Urinary bladder (tissue), 4 donors: ENCODE results near the gene MESP2. TPM values are rescaled to one million over a fixed set of nuclear protein-coding genes. Genes with fewer than 3 reads are reported as not detected.

Source experiments
- DNase-seq: peaks from one replicate; pipeline ENCODE4 v3.0.0-alpha.2; 2015; ENCODE audit errors: extremely low spot score
- H3K27ac ChIP-seq: one replicate; pipeline ENCODE4 v1.5.1; 2013; ENCODE audit warnings: low read depth, mild to moderate bottlenecking, moderate library complexity
- H3K36me3 ChIP-seq: one replicate; pipeline ENCODE4 v1.6.1; 2013; ENCODE audit warnings: mild to moderate bottlenecking, moderate library complexity; ENCODE audit not compliant: insufficient read depth
- H3K4me1 ChIP-seq: one replicate; pipeline ENCODE4 v1.6.1; 2013; ENCODE audit warnings: mild to moderate bottlenecking, moderate library complexity; ENCODE audit not compliant: insufficient read depth
- H3K4me3 ChIP-seq: one replicate; pipeline ENCODE4 v1.5.1; 2013; ENCODE audit warnings: low read depth, low read length
- WGBS: extraction: QIAGEN DNeasy Blood & Tissue Kit; methylation state at CpG from one replicate; pipeline ENCODE4 v1.1.7; 2013; 5-methylcytosine and 5-hydroxymethylcytosine counted together
- polyA plus RNA-seq: library from polyadenylated mRNA; stranded (reverse); fragments of 200-250 nt; gene quantifications from one replicate; pipeline ENCODE4 v1.2.3, GENCODE V29; 2013
- total RNA-seq: library from RNA; depleted of rRNA; stranded (reverse); fragments of >200 nt; gene quantifications from one replicate; pipeline ENCODE4 v1.2.3, GENCODE V29; 2014
- donor health status: healthy with polysubstance abuse.
- donor health status: healthy.

MESP2 gene
- total and polyA plus RNA-seq, 2 donors: 0.10 TPM; not detected in 1

GRCh38 chr15:89805241-89806209 lies 29.4 kb downstream of the MESP2 start:
- Histone ChIP-seq H3K36me3 (no peaks in the 10 kb centered on the region), H3K27ac (no peak overlapping the region), H3K4me3 (no peak overlapping the region), H3K4me1 (no peaks in the 10 kb centered on the region)
- WGBS: 89% methylated on average over 29 of the region's 29 CpGs
- DNase-seq: no peak

DNA sequence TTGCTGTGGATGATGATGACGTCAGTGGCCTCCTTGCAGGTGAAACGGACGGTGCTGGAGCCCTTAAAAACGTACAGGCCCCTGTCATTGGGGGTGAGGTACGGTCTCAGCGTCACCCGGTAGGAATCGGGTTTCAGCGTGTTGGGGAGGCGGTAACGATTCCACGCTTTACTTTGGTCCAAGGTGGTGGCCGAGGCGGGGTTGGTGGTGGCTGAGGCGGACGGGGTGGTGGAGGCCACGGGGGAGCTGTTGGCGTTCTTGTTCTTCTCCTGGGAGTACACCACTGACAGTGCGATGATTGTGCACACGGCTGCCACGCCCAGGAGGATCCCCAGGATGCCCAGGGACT lies 30.1 kb downstream of the MESP2 start:
- Histone ChIP-seq H3K4me3 (no peak overlapping the region), H3K27ac (no peak overlapping the region), H3K4me1 (no peaks in the 10 kb centered on the region), H3K36me3 (no peaks in the 10 kb centered on the region)
- 83% methylated on average over 21 of the region's 21 CpGs for WGBS
- DNase-seq: no peak

DNA sequence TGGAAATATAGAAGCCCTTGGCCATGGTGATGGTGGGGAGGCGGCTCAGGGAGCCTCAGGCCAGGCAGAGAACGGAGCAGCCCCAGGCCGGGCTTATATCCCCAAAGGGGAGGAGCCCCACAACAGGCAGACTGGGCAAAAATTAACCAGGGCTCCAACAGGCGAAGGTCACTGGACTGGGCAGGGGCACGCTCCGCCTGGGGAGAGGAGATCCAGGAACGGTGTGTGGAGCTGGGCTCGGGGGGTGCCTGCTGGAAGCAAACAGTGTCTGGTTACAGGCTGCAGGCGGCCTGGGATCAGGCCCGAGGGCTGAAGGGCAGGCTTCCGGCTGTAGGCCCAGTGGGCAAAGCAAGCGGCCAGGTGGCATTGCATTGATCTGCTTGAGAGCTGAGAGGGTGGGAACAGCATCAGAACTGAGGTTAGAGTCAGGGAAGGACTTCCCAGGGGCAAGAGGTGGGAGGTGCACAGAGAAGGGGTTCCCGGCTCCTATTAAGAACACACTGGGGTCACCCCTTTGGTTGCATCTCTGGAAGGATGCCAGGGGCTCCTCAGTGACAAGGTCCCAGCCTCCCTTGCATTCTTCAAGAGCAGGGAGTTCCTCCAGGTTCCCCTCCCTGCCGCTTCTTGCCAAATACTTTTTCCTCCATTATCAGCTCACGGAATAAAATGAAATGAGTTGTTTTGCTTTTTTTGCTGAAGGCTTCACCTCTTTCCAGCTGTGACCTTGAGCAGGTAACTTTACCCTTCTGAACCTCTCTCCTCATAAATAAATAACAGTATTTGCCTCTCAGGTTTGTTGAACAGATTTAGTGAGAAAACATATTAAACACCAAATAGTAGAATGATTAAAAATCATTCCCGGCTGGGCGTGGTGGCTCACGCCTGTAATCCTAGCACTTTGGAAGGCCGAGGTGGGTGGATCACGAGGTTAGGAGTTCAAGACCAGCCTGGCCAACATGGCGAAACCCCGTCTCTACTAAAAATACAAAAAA lies 30.7 kb downstream of the MESP2 start:
- Histone ChIP-seq H3K36me3 (no peaks in the 10 kb centered on the region), H3K27ac (no peak overlapping the region), H3K4me1 (no peaks in the 10 kb centered on the region), H3K4me3 (no peak overlapping the region)
- 79% methylated on average over 22 of the region's 22 CpGs for WGBS
- DNase-seq: no peak

DNA sequence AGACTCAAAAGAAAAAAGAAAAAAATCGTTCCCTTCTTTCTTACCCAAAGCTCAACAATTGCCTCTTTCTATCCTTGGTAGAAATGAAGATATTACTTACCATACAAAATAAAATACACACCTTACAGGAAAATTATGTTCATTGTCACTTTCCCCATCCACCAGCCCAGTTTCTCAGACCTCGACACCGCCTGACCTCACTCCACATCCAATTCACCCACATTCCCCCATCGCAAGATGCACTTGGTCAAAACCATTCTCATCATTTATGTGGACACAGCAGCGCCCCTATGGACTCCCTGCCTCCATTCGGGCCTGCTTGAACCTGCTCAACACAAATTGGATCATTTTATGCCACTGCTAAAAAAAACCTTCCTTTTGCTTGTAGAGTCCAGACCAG lies 31.6 kb downstream of the MESP2 start:
- no peak for DNase-seq
- Histone ChIP-seq H3K36me3 (no peaks in the 10 kb centered on the region), H3K4me1 (no peaks in the 10 kb centered on the region), H3K4me3 (no peak overlapping the region), H3K27ac (no peak overlapping the region)
- WGBS: 92% methylated on average over 6 of the region's 6 CpGs

DNA sequence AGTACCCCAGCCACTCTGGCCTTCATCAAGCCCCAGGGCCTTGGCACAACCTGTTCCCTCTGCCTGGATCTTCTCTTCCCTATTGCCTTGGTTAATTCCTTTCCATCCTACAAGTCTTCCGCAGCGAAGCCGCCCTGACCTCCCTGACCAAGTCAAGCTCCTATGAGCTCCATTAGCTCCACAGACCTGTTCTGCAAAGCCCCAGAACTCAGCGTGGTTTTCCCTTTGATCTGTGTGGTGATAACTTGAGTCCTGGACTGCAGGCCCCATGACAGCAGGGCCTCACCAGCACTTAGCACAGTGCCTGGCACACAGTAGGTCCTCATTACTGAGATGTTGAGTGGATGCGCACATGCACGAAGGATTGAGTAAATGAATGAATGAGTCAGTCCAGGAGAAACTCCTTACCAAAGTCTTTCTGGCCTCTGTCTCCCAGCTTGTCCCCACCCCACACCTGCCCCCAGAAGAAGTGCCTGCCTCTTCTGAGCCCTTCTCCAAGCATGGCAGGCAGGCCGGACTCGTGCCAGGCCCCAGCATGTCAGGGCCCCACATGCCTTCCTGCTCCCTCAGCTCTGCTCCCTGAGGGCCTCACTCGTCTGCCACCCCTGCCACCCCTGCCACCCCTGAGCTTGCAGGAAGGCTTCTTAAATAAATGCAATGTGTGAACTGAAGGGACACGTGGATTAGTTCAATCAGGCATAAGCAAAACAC lies 32.2 kb downstream of the MESP2 start:
- WGBS: 82% methylated on average over 10 of the region's 10 CpGs
- H3K27ac ChIP-seq: no peak overlapping the region
- no peak overlapping the region for H3K4me3 ChIP-seq
- no peak for DNase-seq
- no peaks in the 10 kb centered on the region for H3K36me3 ChIP-seq
- H3K4me1 ChIP-seq: no peaks in the 10 kb centered on the region

GRCh38 chr15:89809093-89809786 lies 33.1 kb downstream of the MESP2 start:
- Histone ChIP-seq H3K27ac (no peak overlapping the region), H3K4me1 (no peaks in the 10 kb centered on the region), H3K4me3 (no peak overlapping the region), H3K36me3 (no peaks in the 10 kb centered on the region)
- no peak for DNase-seq
- 71% methylated on average over 8 of the region's 8 CpGs for WGBS

DNA sequence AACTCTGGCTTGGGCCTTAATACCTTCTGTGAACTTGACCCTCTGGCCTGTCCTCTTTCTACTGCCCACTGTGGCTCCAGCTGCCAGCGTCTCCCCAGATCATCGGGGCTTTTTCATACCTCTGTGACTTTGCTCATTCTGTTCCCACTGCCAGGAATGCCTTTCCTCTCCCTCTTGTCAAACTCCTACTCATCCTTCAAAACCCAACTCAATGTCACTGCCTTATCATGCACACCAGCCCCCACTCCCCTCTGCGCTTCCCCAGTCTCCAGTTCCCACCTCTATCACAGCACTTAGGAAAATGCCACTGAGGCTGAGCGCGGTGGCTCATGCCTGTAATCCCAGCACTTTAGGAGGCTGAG lies 33.6 kb downstream of the MESP2 start:
- no peak for DNase-seq
- 98% methylated on average over 5 of the region's 5 CpGs for whole genome bisulfite sequencing
- no peak overlapping the region for H3K27ac ChIP-seq

GRCh38 chr15:89810837-89811236 lies 34.7 kb downstream of the MESP2 start:
- Histone ChIP-seq H3K4me3 (no peak overlapping the region), H3K27ac (no peak overlapping the region)

More for the DNA sequence above, 33.6 kb downstream of the MESP2 start:
- Histone ChIP-seq H3K4me1 (no peaks in the 10 kb centered on the region), H3K36me3 (no peaks in the 10 kb centered on the region), H3K4me3 (no peak overlapping the region)

DNA sequence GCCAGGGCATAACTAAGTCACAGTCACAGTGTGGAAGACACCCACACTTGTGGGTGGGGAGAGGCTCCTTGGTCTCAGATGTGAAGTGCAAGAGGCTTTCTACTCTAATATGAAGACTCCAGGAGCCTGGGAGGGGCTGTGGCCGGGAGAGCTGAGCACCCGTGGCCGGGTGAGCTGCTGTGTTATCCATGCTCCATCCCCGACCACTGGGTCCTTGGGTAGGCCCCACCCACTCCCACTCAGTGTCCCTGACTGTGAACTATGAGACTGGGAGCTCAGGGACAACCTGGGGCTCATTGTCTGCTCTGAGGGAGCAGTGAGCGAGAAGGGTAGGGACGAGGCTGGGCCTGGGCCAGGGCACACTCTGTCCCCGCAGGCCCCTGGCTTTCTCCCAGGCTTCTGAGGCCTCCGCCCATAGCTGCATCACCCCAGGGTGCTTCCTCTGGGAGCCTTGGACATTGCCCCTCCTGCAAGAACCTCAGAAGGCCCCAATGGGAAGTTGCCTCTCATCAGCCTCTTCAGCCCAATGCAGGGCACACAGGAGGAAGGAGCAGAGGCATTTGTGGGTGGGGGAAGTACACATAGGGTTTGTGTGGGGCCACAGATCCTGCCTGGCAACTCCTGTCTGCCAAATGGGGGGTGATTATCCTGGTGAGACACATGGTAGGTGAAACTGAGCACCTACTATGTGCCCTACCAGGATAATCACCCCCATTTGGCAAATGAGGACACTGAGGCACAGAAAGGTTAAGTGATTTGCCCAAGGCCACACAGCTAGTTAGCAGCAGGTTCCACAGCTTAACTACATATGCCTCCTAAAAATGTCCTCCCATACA lies 36.1 kb downstream of the MESP2 start:
- Histone ChIP-seq H3K36me3 (no peaks in the 10 kb centered on the region), H3K4me3 (no peak overlapping the region), H3K27ac (no peak overlapping the region), H3K4me1 (no peaks in the 10 kb centered on the region)
- WGBS: 64% methylated on average over 8 of the region's 8 CpGs
- DNase-seq: no peak

More at GRCh38 chr15:89810837-89811236, 34.7 kb downstream of the MESP2 start:
- no peak for DNase-seq
- 93% methylated on average over 7 of the region's 7 CpGs for WGBS
- H3K4me1 ChIP-seq: no peaks in the 10 kb centered on the region
- no peaks in the 10 kb centered on the region for H3K36me3 ChIP-seq

DNA sequence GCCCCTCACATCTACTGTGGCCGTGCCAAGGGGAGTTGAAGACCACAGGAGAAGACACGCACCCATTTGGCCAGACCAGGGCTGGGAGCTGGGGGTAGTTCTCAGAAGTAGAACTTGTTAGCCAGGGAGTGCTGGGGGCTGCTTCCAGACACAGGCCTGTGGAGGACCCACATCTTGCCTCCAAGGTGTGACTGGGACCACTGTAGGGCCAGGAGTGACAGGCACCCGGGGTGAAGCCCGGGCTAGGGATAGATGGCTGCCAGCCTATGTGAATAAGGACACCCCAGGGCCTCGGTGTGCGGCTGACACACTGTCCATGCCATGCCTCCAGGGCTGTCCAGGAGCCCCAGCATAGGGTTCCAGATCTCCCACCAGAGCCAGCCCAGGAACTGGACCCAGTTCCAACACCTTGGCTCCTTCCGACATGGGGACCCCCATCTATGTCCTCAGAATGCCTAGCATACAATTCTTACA lies 36.8 kb downstream of the MESP2 start:
- no peak overlapping the region for H3K4me3 ChIP-seq
- H3K27ac ChIP-seq: no peak overlapping the region
- H3K36me3 ChIP-seq: no peaks in the 10 kb centered on the region
- no peak for DNase-seq
- no peaks in the 10 kb centered on the region for H3K4me1 ChIP-seq
- 93% methylated on average over 7 of the region's 7 CpGs for WGBS

- Histone ChIP-seq H3K4me1 (no peaks in the 10 kb centered on the region), H3K27ac (peak overlapping the region; percentile 28), H3K36me3 (no peaks in the 10 kb centered on the region), H3K4me3 (peak overlapping the region; percentile 59)
- no peak for DNase-seq
- 76% methylated on average over 13 of the region's 13 CpGs for WGBS
Measured at GRCh38 chr15:89813381-89814111, 37.4 kb downstream of the MESP2 start.
